ENCODE measurements around the gene RIT2.

RIT2 gene

GRCh38 chr18:42929857-42930256, 185.6 kb downstream of the RIT2 start:
- DNase-seq (ENCODE audit: low read depth), result no peak

GRCh38 chr18:42929181-42929580, 186.3 kb downstream of the RIT2 start:
- DNase-seq (ENCODE audit: low read depth), result no peak

GRCh38 chr18:42925036-42925435, 190.4 kb downstream of the RIT2 start:
- DNase-seq (ENCODE audit: low read depth), result no peak

GRCh38 chr18:42922363-42922762, 193.1 kb downstream of the RIT2 start:
- DNase-seq (ENCODE audit: low read depth), result no peak

GRCh38 chr18:42921226-42921737, 194.2 kb downstream of the RIT2 start:
- no peak for DNase-seq (ENCODE audit: low read depth)

- no peak for DNase-seq (ENCODE audit: low read depth)
These were observed 194.9 kb downstream of the RIT2 start for GRCh38 chr18:42920621-42921020.

- no peak for DNase-seq (ENCODE audit: low read depth)
These were observed 200.2 kb downstream of the RIT2 start for GRCh38 chr18:42915299-42915698.

GRCh38 chr18:42914476-42914875, 201.0 kb downstream of the RIT2 start:
- no peak for DNase-seq (ENCODE audit: low read depth)

- DNase-seq (ENCODE audit: low read depth), result no peak
These were observed 206.4 kb downstream of the RIT2 start for GRCh38 chr18:42909095-42909494.

GRCh38 chr18:42906761-42907160, 208.7 kb downstream of the RIT2 start:
- DNase-seq (ENCODE audit: low read depth), result no peak

- DNase-seq (ENCODE audit: low read depth), result no peak
These were observed 214.3 kb downstream of the RIT2 start for GRCh38 chr18:42901161-42901560.

- no peak for DNase-seq (ENCODE audit: low read depth)
These were observed 221.5 kb downstream of the RIT2 start for GRCh38 chr18:42893977-42894376.

GRCh38 chr18:42892181-42892580, 223.3 kb downstream of the RIT2 start:
- DNase-seq (ENCODE audit: low read depth), result no peak

- DNase-seq (ENCODE audit: low read depth), result no peak
These were observed 223.8 kb downstream of the RIT2 start for GRCh38 chr18:42891705-42892104.

GRCh38 chr18:42883169-42883568, 232.3 kb downstream of the RIT2 start:
- DNase-seq (ENCODE audit: low read depth), result no peak

- DNase-seq (ENCODE audit: low read depth), result no peak
These were observed 233.4 kb downstream of the RIT2 start for GRCh38 chr18:42882122-42882521.

- DNase-seq (ENCODE audit: low read depth), result no peak
These were observed 242.6 kb downstream of the RIT2 start for GRCh38 chr18:42872838-42873237.

- no peak for DNase-seq (ENCODE audit: low read depth)
These were observed 250.6 kb downstream of the RIT2 start for GRCh38 chr18:42864876-42865275.

- DNase-seq (ENCODE audit: low read depth), result no peak
These were observed 254.2 kb downstream of the RIT2 start for GRCh38 chr18:42861271-42861670.

GRCh38 chr18:42860548-42860947, 254.9 kb downstream of the RIT2 start:
- DNase-seq (ENCODE audit: low read depth), result no peak

- DNase-seq (ENCODE audit: low read depth), result no peak
These were observed 255.5 kb downstream of the RIT2 start for GRCh38 chr18:42860011-42860410.

- DNase-seq (ENCODE audit: low read depth), result no peak
These were observed 260.9 kb downstream of the RIT2 start for GRCh38 chr18:42854558-42854957.

- DNase-seq (ENCODE audit: low read depth), result no peak
These were observed 265.1 kb downstream of the RIT2 start for GRCh38 chr18:42850174-42851083.

GRCh38 chr18:42839408-42839807, 276.1 kb downstream of the RIT2 start:
- no peak for DNase-seq (ENCODE audit: low read depth)

All from activated T-cell treated with anti-CD3 and anti-CD28 coated beads for 1 hour (primary cell).